ENCODE measurements around the gene ACACA.
A peak's percentile ranks its signal among the peaks of the same experiment; 100 is the strongest.
"Not testable (repeated sequence)": the region's sequence is repeated elsewhere in the genome, so short reads cannot be mapped to it uniquely, and the experiment has no call there.

Gene ACACA

DNA sequence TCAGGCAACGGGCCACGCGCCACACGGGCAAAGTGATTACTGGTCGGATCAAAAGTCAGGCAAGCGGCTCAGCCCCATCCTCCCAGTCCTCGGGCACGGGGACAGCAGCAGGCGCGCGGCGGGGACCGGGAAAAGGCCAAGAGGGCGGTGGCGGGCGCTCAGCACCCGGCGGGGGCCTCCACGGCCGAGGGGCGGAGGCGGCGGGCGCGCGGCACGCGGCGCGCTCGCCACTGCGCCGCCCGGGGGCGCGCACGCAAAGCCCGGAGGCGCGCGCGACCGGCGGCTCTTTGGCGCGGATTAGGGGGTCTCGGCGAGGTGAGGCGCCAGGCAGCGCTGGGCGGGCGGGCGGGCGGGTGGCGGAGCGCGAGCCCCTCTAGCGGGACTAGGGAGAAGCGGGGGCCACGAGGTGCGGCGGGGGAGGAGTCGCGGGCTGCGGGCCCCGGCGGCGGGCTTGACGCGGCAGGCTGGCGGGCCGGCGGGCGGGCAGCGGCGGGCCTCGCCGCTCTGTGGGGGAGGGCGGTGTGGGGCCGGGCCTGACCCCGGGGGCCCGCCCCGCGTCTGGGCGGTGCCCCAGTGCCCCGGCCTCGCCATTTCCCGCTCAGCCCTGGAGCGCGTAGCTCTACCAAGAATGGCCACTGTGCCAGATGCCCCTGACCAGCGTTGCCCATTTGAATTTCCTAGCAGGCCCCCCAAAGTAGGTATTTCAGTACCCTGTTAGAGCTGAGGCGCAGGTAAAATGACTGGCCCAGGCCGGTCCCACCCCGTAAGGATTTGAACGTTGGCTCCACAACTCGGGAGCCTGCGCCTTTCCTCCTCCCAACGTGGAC, at the start of gene ACACA, which contains the start of gene TADA2A:
Gene ACACA (minus strand): TSS at position 202 of the 827 bp plus-strand sequence. CDS start 537 bp downstream, outside the sequence.
Gene TADA2A (plus strand): TSS at position 252 of the 827 bp plus-strand sequence. CDS start 4,480 bp downstream, outside the sequence.
- DNase-seq (ENCODE audit: low read depth), result peak; percentile 63

DNA sequence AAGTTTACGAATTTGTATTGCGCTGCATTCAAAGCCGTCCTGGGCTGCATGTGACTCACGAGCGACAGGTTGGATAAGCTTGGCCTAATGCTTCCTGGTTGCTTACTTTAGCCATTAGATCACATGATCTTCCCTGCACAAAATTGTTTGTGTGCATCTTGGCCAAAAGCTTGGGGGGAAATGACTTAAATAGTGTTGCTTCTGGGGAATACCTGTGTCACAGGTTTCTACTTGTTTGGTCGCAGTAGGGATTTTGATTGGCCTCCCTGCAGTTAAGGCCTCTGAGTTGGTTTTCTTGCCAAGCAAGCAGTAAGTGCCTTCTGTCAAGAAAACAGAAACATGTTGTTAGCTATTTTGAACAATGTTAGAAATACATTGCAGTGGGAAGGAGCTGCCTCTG, 43.5 kb upstream of the ACACA start:
- no peak for DNase-seq (ENCODE audit: low read depth)

DNA sequence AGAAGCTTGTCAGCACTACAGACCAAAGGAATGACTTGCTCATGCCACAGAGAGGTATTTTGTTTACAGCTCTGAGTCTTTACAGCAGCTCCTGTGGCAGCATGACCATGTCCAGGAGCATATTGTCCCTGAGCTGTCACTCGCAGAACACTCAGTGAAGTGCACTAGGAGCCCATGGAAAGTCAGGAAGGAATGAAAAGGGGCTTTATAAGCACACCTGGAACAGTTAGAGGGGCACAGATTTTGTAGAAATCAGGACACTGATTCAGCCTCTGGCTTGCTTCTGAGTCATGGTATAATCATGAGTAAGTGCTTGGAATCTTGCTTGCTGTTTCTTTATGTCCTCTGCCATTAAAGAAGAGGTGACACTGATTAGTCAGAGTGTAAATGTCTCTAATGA, 41.0 kb upstream of the ACACA start:
- DNase-seq (ENCODE audit: low read depth), result no peak

DNA sequence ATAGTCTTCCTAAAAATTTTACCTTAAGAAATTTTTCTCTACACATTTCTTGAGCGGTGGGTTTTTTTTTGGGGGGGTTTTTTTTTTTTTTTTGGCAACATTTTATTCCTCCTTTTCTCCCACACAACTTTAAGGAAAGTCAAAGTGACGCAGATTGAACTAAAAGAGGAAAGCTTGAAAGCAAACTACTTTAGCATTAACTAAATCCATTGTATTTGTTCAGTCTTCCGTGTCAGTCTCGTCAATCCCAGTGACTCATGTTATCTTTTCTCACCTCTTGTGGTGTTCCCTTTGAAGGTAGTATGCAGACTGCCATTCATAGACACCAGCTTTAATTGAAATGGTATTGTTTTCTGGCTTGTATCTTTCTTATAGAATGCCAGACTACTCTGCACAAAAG, 39.4 kb upstream of the ACACA start:
- no peak for DNase-seq (ENCODE audit: low read depth)

DNA sequence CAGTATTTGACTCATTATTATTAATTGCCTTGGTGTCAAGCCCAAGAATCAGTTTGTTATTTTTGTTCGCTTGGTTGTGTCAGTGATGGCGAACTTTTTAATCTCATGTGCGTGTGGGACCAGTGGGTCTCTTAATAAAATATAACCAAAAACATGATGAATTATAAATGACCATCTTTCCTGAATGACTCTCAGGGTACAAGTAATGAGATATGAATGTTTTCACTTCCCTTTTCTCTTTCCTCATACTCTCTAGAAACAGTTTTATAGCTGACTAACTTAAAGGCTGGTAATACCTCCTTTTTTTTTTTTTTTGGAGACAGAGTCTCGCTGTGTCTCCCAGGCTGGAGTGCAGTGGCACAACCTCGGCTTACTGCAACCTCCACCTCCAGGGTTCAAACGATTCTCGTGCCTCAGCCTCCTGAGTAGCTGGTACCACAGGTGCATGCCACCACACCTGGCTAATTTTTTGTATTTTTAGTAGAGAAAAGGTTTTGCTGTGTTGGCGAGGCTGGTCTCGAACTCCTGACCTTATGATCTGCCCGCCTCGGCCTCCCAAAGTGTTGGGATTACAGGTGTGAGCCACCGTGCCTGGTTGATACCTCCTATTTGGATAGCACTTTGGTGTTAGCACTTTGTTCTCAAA, 34.9 kb upstream of the ACACA start:
- not testable (repeated sequence) for DNase-seq (ENCODE audit: low read depth)

DNA sequence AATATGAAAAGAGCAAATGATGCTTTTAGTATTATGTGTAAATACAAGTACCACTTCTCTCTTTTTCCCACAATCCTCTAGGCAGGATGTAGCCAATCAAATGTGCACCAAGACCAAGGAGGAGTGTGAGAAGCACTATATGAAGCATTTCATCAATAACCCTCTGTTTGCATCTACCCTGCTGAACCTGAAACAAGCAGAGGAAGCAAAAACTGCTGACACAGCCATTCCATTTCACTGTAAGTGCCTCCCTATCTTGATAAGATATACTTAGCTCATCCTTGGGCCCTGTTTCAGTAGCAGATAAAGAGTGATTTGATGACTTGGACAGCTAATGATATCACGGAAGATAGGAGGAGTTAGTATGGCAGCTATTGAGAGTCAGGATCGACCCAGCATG, 33.8 kb upstream of the ACACA start:
- DNase-seq (ENCODE audit: low read depth), result no peak

DNA sequence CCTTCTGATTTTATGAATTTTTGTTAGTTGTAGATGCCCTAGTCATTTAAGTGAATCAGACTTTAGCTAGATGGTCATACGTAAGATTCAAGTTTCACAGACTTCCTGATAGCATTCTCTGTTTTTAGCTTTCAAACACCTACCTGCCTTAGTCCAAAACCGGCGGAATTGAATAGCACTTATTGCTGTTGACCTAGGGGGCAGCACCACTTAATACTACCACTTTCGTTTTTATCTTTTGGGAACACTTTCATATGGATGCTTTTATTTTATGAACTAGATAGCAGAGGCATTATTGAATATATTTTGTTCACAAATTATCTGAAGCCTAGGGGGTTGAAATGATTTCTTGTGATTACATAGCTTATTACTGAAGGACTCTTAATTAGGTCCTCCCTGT, 31.5 kb upstream of the ACACA start:
- DNase-seq (ENCODE audit: low read depth), result no peak

DNA sequence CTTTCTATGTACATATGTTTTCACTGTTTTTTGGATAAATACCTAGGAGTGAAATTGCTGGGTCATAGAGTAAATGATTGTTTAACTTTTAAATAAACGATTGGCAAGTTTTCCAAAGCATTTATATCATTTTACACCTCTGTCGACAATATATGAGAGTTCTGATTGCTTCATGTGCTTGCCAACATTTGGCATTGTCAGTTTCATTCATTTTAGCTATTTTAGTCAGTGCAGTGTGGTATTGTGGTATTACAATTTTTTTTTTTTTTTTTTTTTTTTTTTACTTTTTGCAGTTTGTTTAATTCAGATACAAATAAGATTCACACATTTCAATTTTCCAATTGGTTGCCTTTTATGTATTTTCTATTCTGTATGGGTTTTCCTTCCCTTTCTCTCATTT, 26.0 kb upstream of the ACACA start:
- no peak for DNase-seq (ENCODE audit: low read depth)

DNA sequence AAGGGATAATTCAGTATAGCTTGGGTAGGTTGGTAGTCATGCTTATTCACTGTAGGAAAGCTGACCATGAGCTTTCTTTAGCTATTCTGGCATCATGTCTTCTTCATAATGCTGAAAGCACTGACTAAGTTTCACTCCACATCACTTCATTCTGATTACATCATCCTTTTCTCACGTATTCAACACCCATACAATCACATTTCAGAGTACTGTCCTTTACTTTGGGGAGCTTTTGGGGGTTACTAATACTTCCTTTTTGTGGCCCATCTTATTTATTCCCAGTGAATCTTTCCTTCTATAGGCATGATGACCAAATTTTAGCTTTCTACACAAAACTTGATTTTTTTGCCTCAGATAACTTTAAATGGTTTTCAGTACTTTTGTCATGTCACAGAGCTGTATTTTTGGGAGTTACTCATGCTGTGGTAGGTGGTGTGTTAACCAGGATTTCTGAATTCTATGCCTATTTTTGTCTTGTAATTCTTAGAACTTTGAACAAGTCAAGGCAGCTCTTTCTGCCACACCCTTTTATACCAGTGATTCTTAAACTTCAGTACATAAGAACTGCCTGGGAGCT, 23.5 kb upstream of the ACACA start:
- no peak for DNase-seq (ENCODE audit: low read depth)

DNA sequence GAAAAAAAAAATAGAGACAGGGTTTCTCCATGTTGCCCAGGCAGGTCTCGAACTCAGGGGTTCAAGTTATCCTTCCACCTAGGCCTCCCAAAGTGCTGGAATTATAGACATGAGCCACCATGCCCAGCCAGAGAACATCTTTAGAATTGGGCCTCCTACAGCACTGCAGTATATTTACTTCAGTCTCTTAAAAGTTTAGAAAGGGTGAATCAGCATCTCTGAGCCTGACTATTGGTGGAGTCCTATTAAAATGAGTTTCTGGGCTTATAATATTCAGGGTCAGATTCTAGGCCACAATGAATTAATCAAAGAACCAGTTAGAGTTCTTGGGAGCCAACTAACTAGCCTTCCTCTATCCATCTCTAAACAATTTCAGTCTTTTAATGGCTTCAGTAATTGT, 22.8 kb upstream of the ACACA start:
- DNase-seq (ENCODE audit: low read depth), result no peak

DNA sequence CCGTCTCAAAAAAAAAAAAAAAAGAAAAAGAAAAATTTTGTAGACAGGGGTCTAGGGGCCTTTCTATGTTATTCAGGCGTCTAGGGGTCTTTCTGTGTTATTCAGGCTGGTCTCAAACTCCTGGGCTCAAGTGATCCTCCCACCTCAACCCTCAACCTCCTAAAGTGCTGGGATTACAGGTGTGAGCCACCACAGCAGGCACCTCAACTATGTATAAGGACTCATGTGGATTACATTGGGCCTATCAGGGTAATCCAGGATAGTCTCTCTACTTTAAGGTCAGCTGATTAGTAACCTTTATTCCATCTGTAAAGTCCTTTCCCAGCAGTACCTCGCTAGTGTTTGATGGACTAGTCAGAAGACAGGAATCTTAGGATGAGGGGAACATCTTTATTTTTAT, 22.4 kb upstream of the ACACA start:
- DNase-seq (ENCODE audit: low read depth), result no peak

DNA sequence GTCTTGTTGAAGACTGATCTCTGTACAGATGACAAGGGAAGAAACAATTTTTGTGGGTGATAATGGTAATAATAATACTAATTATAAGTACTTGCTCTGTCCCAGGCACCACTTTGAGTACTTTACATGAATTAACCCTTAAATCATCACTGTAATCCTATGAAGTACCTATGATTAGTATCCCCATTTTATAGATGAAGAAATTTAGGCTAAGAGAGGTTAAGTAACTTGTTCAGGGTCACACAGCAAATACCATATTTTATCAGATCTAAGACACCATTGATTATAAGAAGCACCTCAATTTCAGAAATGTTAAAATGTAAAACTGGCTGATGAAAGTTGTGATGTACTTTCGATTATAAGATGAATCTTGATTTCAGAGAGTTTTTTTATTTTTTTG, 18.6 kb upstream of the ACACA start:
- DNase-seq (ENCODE audit: low read depth), result no peak

DNA sequence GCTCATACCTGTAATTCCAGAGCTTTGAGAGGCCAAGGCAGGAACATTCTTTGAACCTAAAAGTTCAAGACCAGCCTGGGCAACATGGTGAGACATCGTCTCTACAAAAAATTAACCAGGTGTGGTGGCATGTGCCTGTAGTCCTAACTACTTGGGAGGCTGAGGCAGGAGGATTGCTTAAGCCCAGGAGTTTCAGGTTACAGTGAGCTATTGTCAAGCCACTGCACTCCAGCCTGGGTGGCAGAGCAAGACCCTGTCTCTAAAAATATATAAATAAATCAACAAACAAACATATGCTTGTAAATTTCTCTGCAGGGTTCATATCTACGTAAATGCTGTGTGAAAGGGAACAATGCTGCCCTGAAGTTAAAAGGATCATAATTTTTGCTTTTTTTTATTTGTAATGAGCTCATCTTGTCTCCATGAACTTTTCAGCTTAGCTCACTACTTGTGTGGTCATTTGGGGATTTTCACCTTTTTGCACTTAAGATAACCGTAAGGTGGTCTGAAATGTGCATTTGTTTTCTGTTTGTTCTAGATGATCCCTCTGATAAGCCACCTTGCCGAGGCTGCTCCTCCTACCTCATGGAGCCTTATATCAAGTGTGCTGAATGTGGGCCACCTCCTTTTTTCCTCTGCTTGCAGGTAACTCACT, 16.5 kb upstream of the ACACA start:
- DNase-seq (ENCODE audit: low read depth), result no peak

DNA sequence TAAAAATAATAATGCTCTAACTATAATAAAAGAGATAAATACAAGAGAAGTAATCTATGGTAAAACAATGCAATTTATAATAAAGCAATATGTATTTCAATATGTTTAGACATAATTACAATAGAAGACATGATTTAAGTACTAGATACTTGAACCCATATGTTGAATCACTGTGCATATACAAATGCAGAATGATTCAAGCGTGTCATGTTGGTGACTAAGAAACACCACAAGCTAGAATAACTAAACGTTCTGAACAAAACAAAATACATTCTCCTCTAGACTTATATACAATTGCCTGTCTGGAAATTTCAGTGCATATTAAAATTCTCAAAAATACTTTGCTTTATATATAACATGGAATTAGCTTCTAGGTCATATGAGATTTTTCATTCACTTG, 11.2 kb upstream of the ACACA start:
- no peak for DNase-seq (ENCODE audit: low read depth)

DNA sequence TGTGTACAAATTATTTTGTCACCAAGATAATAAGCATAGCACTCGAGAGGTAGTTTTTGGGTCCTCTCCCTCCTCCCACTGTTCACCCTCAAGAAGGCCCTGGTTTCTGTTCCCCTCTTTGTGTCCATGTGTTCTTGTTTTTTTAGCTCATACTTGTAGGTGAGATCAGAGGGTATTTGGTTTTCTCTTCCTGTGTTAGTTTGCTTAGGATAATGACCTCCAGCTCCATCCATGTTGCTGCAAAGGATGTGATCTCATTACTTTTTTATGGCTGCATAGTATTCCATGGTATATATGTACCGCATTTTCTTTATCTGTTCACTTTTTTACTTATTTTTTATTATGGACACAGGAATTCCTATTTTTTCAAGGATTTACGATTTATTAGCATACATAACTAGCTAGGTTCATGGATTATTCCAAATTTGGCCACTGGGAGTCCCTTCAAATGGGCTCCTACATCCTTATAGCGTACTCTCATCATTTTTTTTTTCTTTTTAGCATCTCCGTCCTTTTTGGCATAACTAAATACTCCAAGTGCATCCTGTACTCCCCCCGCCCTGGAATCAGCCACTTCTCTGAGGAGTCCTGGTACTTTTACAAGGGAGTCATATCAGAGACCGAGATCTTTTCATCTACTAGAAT, 7.4 kb upstream of the ACACA start:
- no peak for DNase-seq (ENCODE audit: low read depth)

DNA sequence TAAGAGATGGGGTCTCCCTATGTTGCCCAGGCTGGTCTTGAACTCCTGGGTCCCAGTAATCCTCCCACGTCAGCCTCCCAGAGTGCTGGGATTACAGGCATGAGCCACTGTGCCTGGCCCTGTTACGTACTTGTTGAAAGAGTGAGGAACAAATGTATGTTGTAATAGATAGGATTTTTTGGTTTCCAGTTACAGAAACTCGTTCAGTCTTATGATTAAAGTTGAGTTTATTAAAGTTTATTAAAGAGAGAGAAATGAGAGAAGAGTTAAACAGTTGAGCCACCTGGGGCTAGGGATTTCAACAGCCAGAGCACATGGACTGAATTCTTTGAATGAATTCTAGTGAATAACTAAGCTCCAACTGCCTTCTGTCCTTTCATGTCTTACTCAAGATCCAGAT, 3.7 kb upstream of the ACACA start:
- DNase-seq (ENCODE audit: low read depth), result no peak

DNA sequence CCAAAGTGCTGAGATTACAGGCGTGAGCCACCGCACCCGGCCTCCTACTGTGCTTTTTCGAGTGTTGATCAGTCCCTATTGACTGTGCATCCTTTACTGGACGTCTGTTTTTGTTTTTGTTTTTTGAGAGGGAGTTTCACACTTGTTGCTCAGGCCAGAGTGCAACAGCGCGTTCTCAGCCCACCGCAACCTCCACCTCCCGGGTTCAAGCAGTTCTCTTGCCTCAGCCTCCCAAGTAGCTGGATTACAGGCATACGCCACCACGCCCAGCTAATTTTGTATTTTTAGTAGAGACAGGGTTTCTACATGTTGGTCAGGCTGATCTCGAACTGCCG, 1.5 kb upstream of the ACACA start:
- DNase-seq (ENCODE audit: low read depth), result not testable (repeated sequence)

DNA sequence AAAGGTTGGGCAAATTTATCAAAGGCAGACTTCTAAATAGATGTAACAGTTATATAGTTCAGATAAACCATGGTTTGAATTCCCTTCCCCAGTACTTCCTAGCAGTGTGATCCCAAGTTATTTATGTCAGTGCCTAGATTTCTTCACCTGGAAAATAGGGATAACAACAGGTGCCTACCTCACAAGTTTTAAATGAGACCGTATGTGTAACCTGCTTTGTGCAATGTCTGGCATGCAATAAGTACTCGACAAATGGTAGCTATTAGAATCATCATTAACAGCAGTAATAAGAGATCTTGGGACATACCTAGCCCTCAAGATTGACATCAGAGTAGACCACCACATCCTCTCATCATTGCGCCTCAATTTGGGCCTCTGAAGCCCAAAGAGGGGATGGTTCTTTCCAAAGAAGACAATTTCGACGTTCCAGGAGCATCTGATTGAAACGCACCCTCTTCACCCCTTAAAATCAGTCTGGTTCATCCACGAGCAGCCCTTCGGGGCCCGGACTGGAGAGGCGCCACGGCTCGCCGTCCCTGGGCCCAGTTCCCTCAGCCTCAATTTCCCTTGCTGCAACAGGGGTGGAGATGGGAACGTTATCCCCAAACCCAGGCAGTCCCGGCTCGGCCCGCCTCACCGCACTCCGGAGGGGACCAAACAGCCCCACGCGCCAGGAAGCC, 541 bp downstream of the ACACA start:
- DNase-seq (ENCODE audit: low read depth), result no peak

DNA sequence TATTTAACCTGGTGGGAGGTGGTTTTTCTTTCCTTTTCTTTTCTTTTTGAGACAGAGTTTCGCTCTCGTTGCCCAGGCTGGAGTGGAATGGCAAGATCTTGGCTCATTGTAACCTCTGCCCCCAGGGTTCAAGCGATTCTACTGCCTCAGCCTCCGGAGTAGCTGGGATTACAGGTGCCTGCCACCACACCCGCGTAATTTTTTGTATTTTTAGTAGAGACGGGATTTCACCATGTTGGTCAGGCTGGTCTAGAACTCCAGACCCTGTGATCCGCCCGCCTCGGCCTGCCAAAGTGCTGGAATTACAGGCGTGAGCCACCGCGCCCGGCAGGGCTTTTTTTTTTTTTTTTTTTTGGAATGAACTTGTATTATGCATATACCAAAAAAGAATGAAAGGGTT, 1.1 kb downstream of the ACACA start:
- not testable (repeated sequence) for DNase-seq (ENCODE audit: low read depth)

DNA sequence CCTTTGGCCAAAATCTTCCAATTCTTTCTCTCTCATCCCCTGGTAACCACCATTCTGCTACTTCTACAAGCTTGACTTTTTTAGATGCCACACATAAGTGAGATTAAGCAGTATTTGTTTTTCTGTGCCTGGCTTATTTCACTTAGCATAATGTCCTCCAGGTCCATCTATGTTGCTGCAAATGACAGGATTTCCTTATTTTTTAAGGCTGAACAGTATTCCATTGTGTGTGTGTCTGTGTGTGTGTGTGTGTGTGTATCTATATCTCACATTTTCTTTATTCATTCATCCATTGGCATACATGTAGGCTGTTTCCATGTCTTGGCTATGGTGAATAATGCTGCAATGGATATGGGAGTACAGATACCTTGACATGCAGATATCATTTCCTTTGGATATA, 6.1 kb downstream of the ACACA start:
- no peak for DNase-seq (ENCODE audit: low read depth)

DNA sequence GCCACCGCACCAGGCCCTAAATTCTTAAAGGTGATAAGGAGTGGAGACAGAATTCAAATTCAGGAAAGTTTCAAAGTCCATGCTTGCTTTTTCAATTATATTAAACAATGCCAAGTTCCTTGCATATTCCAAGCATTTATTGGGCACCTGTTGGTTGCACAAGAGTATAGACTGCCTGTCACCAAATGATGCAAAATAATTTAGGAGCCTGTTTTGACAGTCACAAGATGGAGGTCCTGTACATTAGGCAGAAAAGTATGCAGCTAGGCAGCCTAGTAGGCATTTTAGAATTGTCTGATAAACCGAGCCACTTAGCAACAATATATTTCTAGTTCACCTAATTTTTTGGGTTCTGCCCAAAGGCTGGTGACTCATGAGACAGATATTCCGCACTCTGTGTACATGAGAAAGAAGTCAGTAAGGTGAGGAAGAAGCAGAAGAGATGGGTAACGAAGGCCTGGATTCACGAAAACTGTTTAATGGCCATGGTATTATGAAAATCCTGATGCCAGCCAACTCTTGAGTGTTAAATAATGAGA, 7.3 kb downstream of the ACACA start:
- DNase-seq (ENCODE audit: low read depth), result no peak
